ENCODE data around the gene DISP3. TPM values are rescaled to one million over a fixed set of nuclear protein-coding genes. Genes with fewer than 3 reads are reported as not detected.

DISP3 gene
- polyA plus RNA-seq, 1 experiment, result 0.02 TPM

- H3K27me3 ChIP-seq (ENCODE audit: control insufficient read depth, insufficient read depth, low read length), result no peaks in the 10 kb centered on the region
- no peak overlapping the region for H3K27ac ChIP-seq (ENCODE audit: low read depth, low read length)
- POLR2A ChIA-PET, result no interaction called here
- TF ChIP-seq CTCF (IDR thresholded peaks at IDR 0.05; ENCODE audit: low read depth, low read length), result no peak
- no peak for DNase-seq (ENCODE audit: low read depth, low spot score)
- no peak overlapping the region for H3K4me3 ChIP-seq (ENCODE audit: low read depth, low read length)
- CTCF ChIA-PET, result no interaction called here
- no peaks in the 10 kb centered on the region for H3K9me3 ChIP-seq (ENCODE audit: control insufficient read depth, insufficient read depth, low read length)
Measured at GRCh38 chr1:11468878-11469277, 10.1 kb upstream of the DISP3 start.

GRCh38 chr1:11470912-11471311 is 8.0 kb upstream of the DISP3 start:
- Histone ChIP-seq H3K27ac (ENCODE audit: low read depth, low read length) (no peak overlapping the region), H3K4me3 (ENCODE audit: low read depth, low read length) (no peak overlapping the region), H3K27me3 (ENCODE audit: control insufficient read depth, insufficient read depth, low read length) (no peaks in the 10 kb centered on the region), H3K9me3 (ENCODE audit: control insufficient read depth, insufficient read depth, low read length) (no peaks in the 10 kb centered on the region)
- ChIA-PET POLR2A (no interaction called here), CTCF (no interaction called here)
- no peak for TF ChIP-seq CTCF (IDR thresholded peaks at IDR 0.05; ENCODE audit: low read depth, low read length)
- no peak for DNase-seq (ENCODE audit: low read depth, low spot score)

GRCh38 chr1:11471473-11471872 is 7.5 kb upstream of the DISP3 start:
- Histone ChIP-seq H3K4me3 (ENCODE audit: low read depth, low read length) (no peak overlapping the region), H3K27me3 (ENCODE audit: control insufficient read depth, insufficient read depth, low read length) (no peaks in the 10 kb centered on the region), H3K9me3 (ENCODE audit: control insufficient read depth, insufficient read depth, low read length) (no peaks in the 10 kb centered on the region), H3K27ac (ENCODE audit: low read depth, low read length) (no peak overlapping the region)
- no peak for TF ChIP-seq CTCF (IDR thresholded peaks at IDR 0.05; ENCODE audit: low read depth, low read length)
- POLR2A ChIA-PET, result no interaction called here
- CTCF ChIA-PET, result no interaction called here
- DNase-seq (ENCODE audit: low read depth, low spot score), result no peak

GRCh38 chr1:11472284-11472683 is 6.7 kb upstream of the DISP3 start:
- Histone ChIP-seq H3K9me3 (ENCODE audit: control insufficient read depth, insufficient read depth, low read length) (no peaks in the 10 kb centered on the region), H3K27ac (ENCODE audit: low read depth, low read length) (no peak overlapping the region), H3K4me3 (ENCODE audit: low read depth, low read length) (no peak overlapping the region), H3K27me3 (ENCODE audit: control insufficient read depth, insufficient read depth, low read length) (no peaks in the 10 kb centered on the region)
- no peak for TF ChIP-seq CTCF (IDR thresholded peaks at IDR 0.05; ENCODE audit: low read depth, low read length)
- CTCF ChIA-PET, result no interaction called here
- POLR2A ChIA-PET, result no interaction called here
- DNase-seq (ENCODE audit: low read depth, low spot score), result no peak

GRCh38 chr1:11472741-11473140 is 6.2 kb upstream of the DISP3 start:
- CTCF ChIA-PET, result no interaction called here
- H3K27ac ChIP-seq (ENCODE audit: low read depth, low read length), result no peak overlapping the region
- POLR2A ChIA-PET, result no interaction called here
- no peak overlapping the region for H3K4me3 ChIP-seq (ENCODE audit: low read depth, low read length)
- no peak for DNase-seq (ENCODE audit: low read depth, low spot score)
- H3K27me3 ChIP-seq (ENCODE audit: control insufficient read depth, insufficient read depth, low read length), result no peaks in the 10 kb centered on the region
- H3K9me3 ChIP-seq (ENCODE audit: control insufficient read depth, insufficient read depth, low read length), result no peaks in the 10 kb centered on the region
- no peak for TF ChIP-seq CTCF (IDR thresholded peaks at IDR 0.05; ENCODE audit: low read depth, low read length)

Data from AG04450 (cell line).